ENCODE data around the gene FLAD1. TPM values are rescaled to one million over a fixed set of nuclear protein-coding genes. Genes with fewer than 3 reads are reported as not detected.
A peak's percentile ranks its signal among the peaks of the same experiment; 100 is the strongest.

Gene FLAD1
- total RNA-seq, 4 donors from 2014 or later, result 29.7 to 50.3 (median 46.3) TPM

GRCh38 chr1:154999571-155000410 is 16.6 kb downstream of the FLAD1 start:
- peak overlapping the region; percentile 70 to 91 (median 83) for H3K4me3 ChIP-seq
- H3K36me3 ChIP-seq, result no peaks in the 10 kb centered on the region
- no peaks in the 10 kb centered on the region for H3K9me3 ChIP-seq
- peak overlapping the region; percentile 94 to 99 (median 96) for H3K27ac ChIP-seq
- TF ChIP-seq, protein P1, sequence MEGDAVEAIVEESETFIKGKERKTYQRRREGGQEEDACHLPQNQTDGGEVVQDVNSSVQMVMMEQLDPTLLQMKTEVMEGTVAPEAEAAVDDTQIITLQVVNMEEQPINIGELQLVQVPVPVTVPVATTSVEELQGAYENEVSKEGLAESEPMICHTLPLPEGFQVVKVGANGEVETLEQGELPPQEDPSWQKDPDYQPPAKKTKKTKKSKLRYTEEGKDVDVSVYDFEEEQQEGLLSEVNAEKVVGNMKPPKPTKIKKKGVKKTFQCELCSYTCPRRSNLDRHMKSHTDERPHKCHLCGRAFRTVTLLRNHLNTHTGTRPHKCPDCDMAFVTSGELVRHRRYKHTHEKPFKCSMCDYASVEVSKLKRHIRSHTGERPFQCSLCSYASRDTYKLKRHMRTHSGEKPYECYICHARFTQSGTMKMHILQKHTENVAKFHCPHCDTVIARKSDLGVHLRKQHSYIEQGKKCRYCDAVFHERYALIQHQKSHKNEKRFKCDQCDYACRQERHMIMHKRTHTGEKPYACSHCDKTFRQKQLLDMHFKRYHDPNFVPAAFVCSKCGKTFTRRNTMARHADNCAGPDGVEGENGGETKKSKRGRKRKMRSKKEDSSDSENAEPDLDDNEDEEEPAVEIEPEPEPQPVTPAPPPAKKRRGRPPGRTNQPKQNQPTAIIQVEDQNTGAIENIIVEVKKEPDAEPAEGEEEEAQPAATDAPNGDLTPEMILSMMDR (IDR thresholded peaks at IDR 0.05), result no peak
- TF ChIP-seq POLR2A (IDR thresholded peaks at IDR 0.05), result no peak
- H3K4me1 ChIP-seq, result peaks cover 0 to 24% (median 12%) of the 10 kb centered on the region in 4 donors
- DNase-seq, result peak; percentile 61 to 81 (median 72)
- no peaks in the 10 kb centered on the region for H3K27me3 ChIP-seq

- peak overlapping the region; percentile 94 to 99 (median 96) for H3K27ac ChIP-seq
- H3K4me1 ChIP-seq, result peaks cover 0 to 30% (median 18%) of the 10 kb centered on the region in 4 donors
- H3K27me3 ChIP-seq, result no peaks in the 10 kb centered on the region
- H3K36me3 ChIP-seq, result no peaks in the 10 kb centered on the region
- no peaks in the 10 kb centered on the region for H3K9me3 ChIP-seq
- H3K4me3 ChIP-seq, result peak overlapping the region; percentile 70 to 91 (median 83)
- peak in 1 of 3 donors; percentile 62 for DNase-seq
- TF ChIP-seq, protein P1 (IDR thresholded peaks at IDR 0.05), result no peak
- TF ChIP-seq POLR2A (IDR thresholded peaks at IDR 0.05), result no peak
These were observed 17.2 kb downstream of the FLAD1 start for GRCh38 chr1:155000411-155000725.

GRCh38 chr1:155000726-155001424 is 17.7 kb downstream of the FLAD1 start:
- peak; percentile 95 to 98 for TF ChIP-seq POLR2A (IDR thresholded peaks at IDR 0.05)
- TF ChIP-seq, protein P1 (IDR thresholded peaks at IDR 0.05), result peak in 3 of 6 experiments; percentile 25 to 38 (median 34)
- Histone ChIP-seq H3K4me1 (peaks cover 0 to 35% (median 23%) of the 10 kb centered on the region in 4 donors), H3K27ac (peak overlapping the region; percentile 94 to 99 (median 96)), H3K27me3 (no peaks in the 10 kb centered on the region), H3K9me3 (no peaks in the 10 kb centered on the region), H3K4me3 (peak overlapping the region; percentile 70 to 91 (median 83)), H3K36me3 (no peaks in the 10 kb centered on the region)
- DNase-seq, result peak; percentile 84 to 99 (median 96)

DNA sequence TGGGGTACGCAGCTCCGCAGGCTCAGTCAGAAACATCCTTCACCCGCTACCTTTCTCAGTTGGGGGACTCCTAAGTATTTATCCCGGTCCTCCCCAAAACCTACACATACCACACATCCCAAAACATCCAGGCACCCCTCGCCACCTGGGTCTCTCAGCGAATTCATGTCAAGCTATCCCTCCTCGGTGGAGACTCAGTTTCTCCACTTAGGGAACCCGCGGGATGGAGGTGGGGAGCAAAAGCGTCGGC is 18.2 kb downstream of the FLAD1 start:
- Histone ChIP-seq H3K4me1 (peaks cover 0 to 40% (median 27%) of the 10 kb centered on the region in 4 donors), H3K9me3 (no peaks in the 10 kb centered on the region), H3K36me3 (no peaks in the 10 kb centered on the region), H3K27ac (peak overlapping the region; percentile 94 to 99 (median 96)), H3K4me3 (peak overlapping the region; percentile 70 to 91 (median 83)), H3K27me3 (no peaks in the 10 kb centered on the region)
- TF ChIP-seq POLR2A (IDR thresholded peaks at IDR 0.05), result no peak
- TF ChIP-seq, protein P1 (IDR thresholded peaks at IDR 0.05), result no peak
- DNase-seq, result no peak

- H3K36me3 ChIP-seq, result no peaks in the 10 kb centered on the region
- peaks cover 3 to 45% (median 30%) of the 10 kb centered on the region in 4 donors for H3K4me1 ChIP-seq
- peak overlapping the region; percentile 94 to 99 (median 96) for H3K27ac ChIP-seq
- peak; percentile 52 to 88 for TF ChIP-seq POLR2A (IDR thresholded peaks at IDR 0.05)
- TF ChIP-seq, protein P1 (IDR thresholded peaks at IDR 0.05), result peak in 5 of 6 experiments; percentile 5 to 27 (median 24)
- DNase-seq, result peak; percentile 100
- H3K4me3 ChIP-seq, result peak overlapping the region; percentile 70 to 91 (median 83)
- no peaks in the 10 kb centered on the region for H3K27me3 ChIP-seq
- no peaks in the 10 kb centered on the region for H3K9me3 ChIP-seq
These were observed 18.7 kb downstream of the FLAD1 start for GRCh38 chr1:155001675-155002463.
